ENCODE measurements around the gene ARMC2. TPM values are rescaled to one million over a fixed set of nuclear protein-coding genes. Genes with fewer than 3 reads are reported as not detected.

The ARMC2 gene
- total and polyA plus RNA-seq, 2 of the 8 experiments (the other 6 are each of a cell fraction or from before 2014, with no cell fraction given) = 1.6 to 4.4 TPM

DNA sequence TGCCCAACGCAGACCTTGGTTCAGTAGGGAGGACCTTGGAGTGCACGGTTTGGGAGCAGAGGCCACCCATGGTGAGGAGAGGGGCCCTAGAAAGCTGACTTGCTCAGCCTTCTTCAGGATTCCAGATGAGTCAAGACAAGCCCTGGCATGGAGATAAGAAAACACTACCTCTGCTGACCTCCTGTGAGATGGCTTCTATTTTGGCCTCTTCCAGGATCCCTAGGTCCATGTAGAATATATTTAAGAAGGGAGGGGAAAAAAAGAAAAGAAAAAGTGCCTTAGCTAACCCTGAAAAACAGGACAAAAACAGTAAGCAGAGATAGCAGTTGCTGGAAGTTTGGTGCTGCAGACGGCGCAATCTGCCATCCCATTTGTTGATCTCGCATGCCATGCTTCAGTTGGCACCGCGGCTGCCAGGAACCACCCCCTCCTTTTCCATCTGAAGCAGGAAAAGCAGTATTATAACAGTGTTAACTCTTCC, 100.0 kb downstream of the ARMC2 start:
- Histone ChIP-seq H4K8ac (ENCODE audit: extremely low read depth, insufficient read depth, low read length) (no peak overlapping the region), H3K9me3 (ENCODE audit: insufficient read depth in 2 of 2, low read depth in 1 of 2, low read length in 1 of 2) (no peaks in the 10 kb centered on the region), H3K14ac (ENCODE audit: insufficient read length) (no peak overlapping the region), H3K36me3 (ENCODE audit: control insufficient read depth in 2 of 4, insufficient read depth in 4 of 4, low read length in 3 of 4) (no peaks in the 10 kb centered on the region), H3K4me3 (ENCODE audit: extremely low read depth in 1 of 4, insufficient read depth in 2 of 4, low read depth in 3 of 4, low read length in 4 of 4) (no peak overlapping the region), H3K79me2 (ENCODE audit: control insufficient read depth in 1 of 2, insufficient read depth in 2 of 2, low read length in 2 of 2) (no peaks in the 10 kb centered on the region), H3K56ac (replicated peaks; ENCODE audit: insufficient read length, low read depth, low read length) (no peak overlapping the region), H4K91ac (replicated peaks; ENCODE audit: insufficient read length, low read length) (no peak overlapping the region), H3K27me3 (replicated peaks in 1 of 4; ENCODE audit: control insufficient read depth in 3 of 4, extremely low read depth in 1 of 4, insufficient read depth in 3 of 4, low read length in 3 of 4) (no peaks in the 10 kb centered on the region), H3K79me1 (ENCODE audit: low read depth, low read length) (no peaks in the 10 kb centered on the region), H2BK15ac (ENCODE audit: low read length) (no peak overlapping the region), H2BK20ac (ENCODE audit: low read length) (no peak overlapping the region), H2AFZ (ENCODE audit: low read length) (no peak overlapping the region), H3K27ac (ENCODE audit: low read depth, low read length) (no peak overlapping the region), H3K4me1 (replicated peaks in 1 of 4; ENCODE audit: control insufficient read depth in 3 of 4, insufficient read depth in 4 of 4, low read length in 3 of 4) (peaks cover 0 to 3% (median 2%) of the 10 kb centered on the region in 4 experiments; a peak in 6 of 7 replicates), H3K23ac (ENCODE audit: insufficient read length) (no peak overlapping the region), H2BK120ac (replicated peaks; ENCODE audit: low read depth, low read length) (no peak overlapping the region), H3K18ac (ENCODE audit: extremely low read depth, low read length) (no peak overlapping the region), H4K20me1 (replicated peaks in 1 of 2; ENCODE audit: control insufficient read depth in 1 of 2, insufficient read depth in 2 of 2, low read length in 2 of 2) (peaks cover 0 to 2% of the 10 kb centered on the region in 2 experiments), H2BK5ac (ENCODE audit: low read depth, low read length) (no peak overlapping the region), H4K5ac (ENCODE audit: insufficient read length, low read depth, low read length) (no peak overlapping the region), H2AK5ac (ENCODE audit: low read depth, low read length) (no peak overlapping the region), H3K9ac (replicated peaks in 1 of 4; ENCODE audit: extremely low read depth in 1 of 4, low read depth in 3 of 4, low read length in 3 of 4) (no peak overlapping the region), H3K4ac (replicated peaks; ENCODE audit: insufficient read length, low read depth, low read length) (no peak overlapping the region), H3K23me2 (ENCODE audit: low read depth, low read length) (no peaks in the 10 kb centered on the region), H2BK12ac (ENCODE audit: low read depth, low read length) (no peak overlapping the region), H3K4me2 (ENCODE audit: insufficient read depth in 1 of 2, low read depth in 2 of 2, low read length in 2 of 2) (no peak overlapping the region)
- FAIRE-seq (no peak), DNase-seq (ENCODE audit: low read depth in 1 of 2, low spot score in 2 of 2) (no peak)
- CTCF ChIA-PET (ENCODE audit: partially characterized antibody) = interaction anchor here (0.6 to 2.8 kb wide), 3 partner anchors 11 to 425 kb away, joined by 3 to 7 read pairs (median 4); no protein-coding TSS in a partner anchor
- POLR2A ChIA-PET (ENCODE audit: partially characterized antibody) = no interaction called here
- no peak for TF ChIP-seq YY1 (IDR thresholded peaks at IDR 0.05; ENCODE audit: low read depth, low read length)
- TF ChIP-seq CBX5 (IDR thresholded peaks at IDR 0.05; ENCODE audit: low read depth, low read length) = no peak
- TF ChIP-seq TCF12 (IDR thresholded peaks at IDR 0.05; ENCODE audit: low read depth, low read length) = no peak
- WGBS, 2 experiments (ENCODE audit: extremely low coverage in 1 of 2, insufficient coverage in 1 of 2, insufficient read length in 1 of 2, insufficient replicate concordance in 2 of 2, low coverage in 1 of 2, low lambda C conversion rate in 2 of 2, missing lambda C conversion rate in 1 of 2) = 85% methylated on average over 7 of the region's 7 CpGs; no CpG with 5 or more reads in 1 of the 2 experiments

Data from H1 (cell line).